SJSA1 (cell line): Measurements from ENCODE around the gene ST6GALNAC3. TPM values are rescaled to one million over a fixed set of nuclear protein-coding genes. Genes with fewer than 3 reads are reported as not detected.

Source experiments
- DNase-seq, 2 experiments: peaks; one replicate each; pipeline ENCODE4 v3.0.0-alpha.2; 2015 to 2020; ENCODE audit warnings: low spot score in 2 of 2, low read depth in 1 of 2
- H3K27ac ChIP-seq: fragments of 250-450 bp; sonication (Bioruptor Pico); 2 replicates; pipeline ENCODE4 v1.5.1; 2020; ENCODE audit warnings: mild to moderate bottlenecking, moderate library complexity
- H3K27me3 ChIP-seq: fragments of 250-450 bp; sonication (Bioruptor Pico); replicated peaks from 2 replicates; pipeline ENCODE4 v1.5.1; 2020; ENCODE audit warnings: mild to moderate bottlenecking, moderate library complexity
- H3K36me3 ChIP-seq: fragments of 250-450 bp; sonication (Bioruptor Pico); 2 replicates; pipeline ENCODE4 v1.5.1; 2020; ENCODE audit warnings: mild to moderate bottlenecking
- H3K4me1 ChIP-seq: fragments of 250-450 bp; sonication (Bioruptor Pico); replicated peaks from 2 replicates; pipeline ENCODE4 v1.6.1; 2021; ENCODE audit warnings: mild to moderate bottlenecking
- H3K4me3 ChIP-seq: fragments of 250-450 bp; sonication (Bioruptor Pico); 2 replicates; pipeline ENCODE4 v1.5.1; 2020; ENCODE audit warnings: mild to moderate bottlenecking
- H3K9me3 ChIP-seq: fragments of 250-450 bp; sonication (Bioruptor Pico); replicated peaks from 2 replicates; pipeline ENCODE4 v1.5.1; 2020; ENCODE audit warnings: mild to moderate bottlenecking
- total RNA-seq: library from RNA; depleted of rRNA; stranded (reverse); fragments of >200 nt; shearing (Covaris generic); gene quantifications from 2 replicates; pipeline ENCODE4 v1.2.3, GENCODE V29; 2014

ST6GALNAC3 gene
- total RNA-seq, 1 experiment from 2014 or later = 5.1 TPM

DNA sequence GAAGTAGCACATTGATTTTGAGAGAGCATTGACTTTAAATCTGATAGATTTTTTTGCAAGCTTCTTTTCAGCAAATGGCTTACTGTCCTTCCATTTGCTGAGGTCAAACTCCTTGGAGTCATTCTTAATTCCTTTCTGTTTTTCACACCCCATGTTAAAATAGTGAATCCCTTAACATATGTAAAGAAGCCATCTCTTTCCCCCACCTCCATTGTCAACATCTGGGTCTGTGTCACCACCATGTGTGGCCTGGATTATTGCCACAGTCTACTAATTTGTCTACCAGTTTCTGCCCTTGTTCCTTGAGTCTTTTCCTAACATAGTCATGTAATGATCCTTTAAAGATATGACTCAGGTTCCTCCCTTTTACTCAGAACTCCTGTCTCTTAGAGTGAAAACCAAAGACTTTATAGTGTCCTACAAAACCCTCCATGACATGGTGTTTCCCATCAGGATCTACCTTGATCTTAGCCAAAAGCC is 104.7 kb downstream of the ST6GALNAC3 start:
- no peak for DNase-seq
- Histone ChIP-seq H3K9me3 (no peaks in the 10 kb centered on the region), H3K36me3 (no peaks in the 10 kb centered on the region), H3K27ac (no peak overlapping the region), H3K4me3 (no peak overlapping the region), H3K27me3 (no peaks in the 10 kb centered on the region), H3K4me1 (no peaks in the 10 kb centered on the region)

DNA sequence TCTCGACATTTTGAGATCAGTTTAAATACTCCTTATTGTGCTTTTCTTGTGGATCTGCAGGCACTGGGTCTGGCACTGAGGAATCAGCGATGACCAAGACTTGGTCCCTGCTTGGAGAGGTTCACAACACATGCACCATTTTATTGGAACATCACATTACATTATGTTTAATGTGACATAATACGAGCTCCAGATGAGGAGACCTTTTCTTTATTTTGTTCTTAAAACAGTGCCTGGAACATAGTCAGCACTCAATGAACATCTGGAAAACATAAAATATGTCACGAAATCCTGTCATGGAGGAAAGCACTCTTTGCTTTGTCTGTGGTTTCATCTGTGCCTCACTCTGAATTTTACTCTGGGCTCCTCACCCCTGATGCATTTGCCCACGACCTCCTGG is 110.7 kb downstream of the ST6GALNAC3 start:
- Histone ChIP-seq H3K4me3 (no peak overlapping the region), H3K27ac (no peak overlapping the region), H3K4me1 (no peaks in the 10 kb centered on the region), H3K36me3 (no peaks in the 10 kb centered on the region), H3K27me3 (no peaks in the 10 kb centered on the region), H3K9me3 (no peaks in the 10 kb centered on the region)
- no peak for DNase-seq

DNA sequence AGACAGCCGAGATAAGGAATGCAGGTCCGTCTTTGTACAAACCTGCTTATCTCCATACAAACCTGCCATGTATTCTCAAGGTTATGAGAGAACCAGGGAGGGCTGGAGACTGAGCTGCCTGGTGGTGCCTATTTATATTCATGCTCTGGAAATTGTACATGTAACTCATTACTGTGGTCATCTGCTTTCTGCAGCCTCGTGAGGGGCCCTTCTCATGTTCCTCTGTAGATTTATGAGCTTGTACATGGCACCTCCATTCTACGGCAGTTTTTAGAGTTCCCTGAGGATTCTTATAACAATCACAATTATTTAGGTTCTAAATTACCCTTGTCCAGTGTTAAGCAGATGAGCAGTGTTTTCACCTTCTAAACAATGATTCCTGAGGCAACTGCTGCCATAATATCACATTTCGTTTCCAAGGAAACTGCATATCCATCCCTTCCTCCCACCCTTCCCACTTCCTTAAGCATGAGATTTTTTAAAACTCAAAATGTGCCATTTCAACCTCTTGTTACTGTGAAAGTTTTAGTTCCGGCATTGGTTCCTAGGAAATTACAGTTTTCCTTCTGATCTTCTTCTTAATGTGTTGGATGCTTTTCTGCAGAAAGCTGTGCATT is 112.1 kb downstream of the ST6GALNAC3 start:
- H3K27me3 ChIP-seq = no peaks in the 10 kb centered on the region
- no peak for DNase-seq
- no peak overlapping the region for H3K27ac ChIP-seq

DNA sequence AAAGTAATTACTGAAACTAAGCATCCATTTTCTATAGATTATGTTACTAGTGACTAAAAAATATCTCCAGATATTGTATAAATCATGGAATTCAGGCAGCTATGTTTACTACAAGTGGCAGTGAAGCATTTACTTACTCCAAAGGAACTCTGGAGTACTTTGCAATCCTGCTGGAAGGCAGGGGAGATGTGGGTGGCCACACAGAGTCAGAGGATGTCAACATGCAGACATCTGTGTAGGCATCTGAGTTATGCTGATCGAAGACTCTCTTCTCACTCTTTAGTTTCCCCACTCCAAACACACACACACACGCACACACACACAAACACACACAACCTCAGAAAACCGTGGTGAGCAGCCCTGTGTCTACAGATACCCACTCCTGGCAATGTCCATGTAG is 112.9 kb downstream of the ST6GALNAC3 start:
- no peaks in the 10 kb centered on the region for H3K9me3 ChIP-seq
- no peaks in the 10 kb centered on the region for H3K36me3 ChIP-seq
- H3K27ac ChIP-seq = no peak overlapping the region
- H3K4me3 ChIP-seq = no peak overlapping the region
- no peaks in the 10 kb centered on the region for H3K27me3 ChIP-seq
- no peaks in the 10 kb centered on the region for H3K4me1 ChIP-seq
- no peak for DNase-seq

More for the DNA sequence above, 112.1 kb downstream of the ST6GALNAC3 start:
- no peak overlapping the region for H3K4me3 ChIP-seq
- H3K36me3 ChIP-seq = no peaks in the 10 kb centered on the region
- no peaks in the 10 kb centered on the region for H3K4me1 ChIP-seq
- no peaks in the 10 kb centered on the region for H3K9me3 ChIP-seq

DNA sequence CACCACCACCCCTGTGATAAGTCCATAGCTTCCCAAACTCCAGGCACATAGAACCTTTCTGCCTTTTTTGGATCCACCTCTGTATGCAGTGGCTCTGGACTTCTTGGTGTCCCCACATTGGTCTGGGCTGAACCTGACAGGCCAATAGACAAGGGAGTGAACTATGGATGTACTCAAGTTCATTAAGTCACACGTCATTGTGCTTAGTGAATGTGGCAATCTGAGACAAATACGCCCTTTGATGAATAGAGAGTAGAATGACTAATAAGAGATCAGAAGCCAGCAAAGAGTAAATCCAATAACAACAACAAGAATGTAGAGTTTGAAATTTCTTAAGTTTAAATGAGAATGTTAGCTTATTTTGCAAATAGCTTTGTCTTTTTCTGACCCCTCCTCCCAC is 114.8 kb downstream of the ST6GALNAC3 start:
- no peak overlapping the region for H3K4me3 ChIP-seq
- H3K4me1 ChIP-seq = no peaks in the 10 kb centered on the region
- no peaks in the 10 kb centered on the region for H3K27me3 ChIP-seq
- no peaks in the 10 kb centered on the region for H3K9me3 ChIP-seq
- no peaks in the 10 kb centered on the region for H3K36me3 ChIP-seq
- no peak for DNase-seq
- no peak overlapping the region for H3K27ac ChIP-seq

DNA sequence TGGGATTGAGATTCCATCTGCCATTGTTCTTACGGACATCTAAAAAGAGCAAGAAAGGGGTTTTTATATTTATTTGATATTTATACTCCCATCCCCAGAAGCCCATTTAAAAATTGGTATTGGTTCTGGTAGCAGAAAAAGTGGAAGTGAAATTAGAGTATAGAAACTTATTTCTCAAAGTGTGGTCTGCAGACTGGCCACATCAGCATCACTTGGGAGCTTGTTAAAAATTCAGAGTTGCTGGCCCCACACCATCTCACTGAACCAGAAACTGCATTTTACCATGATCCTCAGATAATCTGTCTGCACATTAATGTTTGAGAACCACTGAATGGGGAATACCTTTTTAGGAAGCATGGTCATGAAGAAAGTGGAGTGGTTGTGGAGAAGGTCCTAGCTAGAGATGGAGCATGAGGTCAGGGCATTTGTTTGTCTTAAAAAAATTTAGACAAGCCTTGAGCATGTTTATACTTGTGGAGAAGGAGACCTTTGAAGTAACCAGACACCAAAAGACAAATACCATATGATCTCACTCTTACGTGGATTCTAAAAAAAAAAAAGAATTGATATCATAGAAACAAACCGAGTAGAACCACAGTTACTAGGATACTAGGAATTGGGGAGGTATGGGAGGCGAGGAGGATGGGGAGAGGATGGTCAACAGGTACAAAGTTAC is 116.3 kb downstream of the ST6GALNAC3 start:
- no peak overlapping the region for H3K4me3 ChIP-seq
- H3K9me3 ChIP-seq = no peaks in the 10 kb centered on the region
- no peak for DNase-seq
- H3K36me3 ChIP-seq = no peaks in the 10 kb centered on the region
- no peaks in the 10 kb centered on the region for H3K27me3 ChIP-seq
- no peaks in the 10 kb centered on the region for H3K4me1 ChIP-seq
- no peak overlapping the region for H3K27ac ChIP-seq

DNA sequence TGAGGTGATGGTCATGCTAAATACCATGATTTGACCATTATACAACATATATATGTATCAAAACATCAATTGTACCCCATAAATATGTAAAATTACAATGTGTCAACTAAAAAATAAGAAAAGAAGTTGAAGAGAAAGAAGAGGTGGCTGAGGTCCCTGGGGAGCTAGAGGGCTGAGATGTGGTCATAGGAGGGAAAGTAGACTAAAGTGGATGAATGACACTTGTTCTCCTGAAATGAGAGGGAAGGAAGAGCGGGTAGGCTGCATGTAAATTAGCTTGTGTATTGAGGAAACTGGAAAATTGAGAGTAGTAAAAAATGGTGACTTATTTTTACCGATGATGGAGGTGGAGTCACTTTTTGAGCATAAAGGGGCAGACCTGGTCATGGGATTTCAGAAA is 117.0 kb downstream of the ST6GALNAC3 start:
- H3K27ac ChIP-seq = no peak overlapping the region
- no peaks in the 10 kb centered on the region for H3K27me3 ChIP-seq
- no peaks in the 10 kb centered on the region for H3K36me3 ChIP-seq
- DNase-seq = no peak
- H3K4me1 ChIP-seq = no peaks in the 10 kb centered on the region
- H3K4me3 ChIP-seq = no peak overlapping the region
- no peaks in the 10 kb centered on the region for H3K9me3 ChIP-seq

DNA sequence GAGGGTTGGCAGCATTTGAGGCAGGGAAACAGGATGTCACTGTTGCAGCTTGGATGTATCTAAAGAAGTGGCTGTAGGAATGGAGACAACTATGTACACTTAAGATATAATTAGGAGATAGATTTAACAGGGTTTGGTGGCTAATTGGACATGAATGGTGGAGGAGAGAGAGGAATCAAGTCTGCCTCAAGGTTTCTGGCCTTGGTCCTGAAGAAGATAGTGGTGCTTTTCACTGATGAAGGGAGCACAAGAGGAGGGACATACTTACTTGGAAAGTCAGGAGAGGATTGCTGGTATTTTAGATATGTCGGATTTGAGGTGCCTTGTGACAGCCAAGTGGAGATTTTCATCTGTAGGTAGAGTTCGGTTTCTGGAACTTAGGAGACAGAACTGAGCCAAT is 123.9 kb downstream of the ST6GALNAC3 start:
- no peaks in the 10 kb centered on the region for H3K9me3 ChIP-seq
- no peak for DNase-seq
- H3K36me3 ChIP-seq = no peaks in the 10 kb centered on the region
- H3K27ac ChIP-seq = no peak overlapping the region
- H3K4me3 ChIP-seq = no peak overlapping the region
- no peaks in the 10 kb centered on the region for H3K27me3 ChIP-seq
- H3K4me1 ChIP-seq = no peaks in the 10 kb centered on the region

DNA sequence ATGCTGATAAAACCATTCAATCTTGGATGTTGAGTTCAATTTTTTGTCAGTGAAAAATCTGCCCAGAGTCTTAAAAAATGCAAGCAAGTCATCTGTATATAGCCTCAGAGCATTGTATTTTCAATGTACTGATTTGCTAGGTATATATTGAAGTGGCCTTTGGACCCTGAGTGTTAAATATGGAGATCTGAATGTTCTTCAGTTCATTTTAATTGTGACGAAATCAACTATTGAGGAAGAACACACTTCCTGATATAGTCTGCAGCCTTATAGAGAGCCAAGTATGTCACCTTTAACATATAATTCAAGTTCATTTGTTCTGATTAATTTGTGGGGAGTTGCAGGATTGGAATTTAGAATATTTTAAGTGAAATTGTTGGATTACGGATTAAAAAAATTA is 128.1 kb downstream of the ST6GALNAC3 start:
- Histone ChIP-seq H3K4me1 (no peaks in the 10 kb centered on the region), H3K9me3 (no peaks in the 10 kb centered on the region), H3K27me3 (no peaks in the 10 kb centered on the region), H3K4me3 (no peak overlapping the region), H3K27ac (no peak overlapping the region), H3K36me3 (no peaks in the 10 kb centered on the region)
- DNase-seq = no peak

DNA sequence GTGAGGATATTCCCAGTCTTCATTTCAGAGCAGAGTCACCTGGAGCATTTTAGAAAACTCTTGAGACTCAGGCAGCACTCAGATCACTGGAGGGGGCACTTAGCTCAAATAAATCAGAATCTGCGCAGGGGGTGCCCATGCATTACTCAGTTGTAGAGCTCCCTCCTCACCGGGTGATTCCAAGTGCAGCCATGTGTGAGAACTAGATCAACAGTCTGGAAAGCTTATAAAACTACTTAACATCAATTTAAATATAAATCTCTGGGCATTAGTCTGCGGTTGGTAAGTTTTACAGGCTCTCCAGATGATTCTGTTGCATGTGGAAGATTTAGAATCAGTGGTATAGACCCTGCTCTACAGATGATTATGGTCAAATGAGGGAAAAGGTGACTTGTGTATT is 128.6 kb downstream of the ST6GALNAC3 start:
- Histone ChIP-seq H3K27ac (no peak overlapping the region), H3K4me3 (no peak overlapping the region), H3K9me3 (no peaks in the 10 kb centered on the region), H3K4me1 (no peaks in the 10 kb centered on the region), H3K36me3 (no peaks in the 10 kb centered on the region), H3K27me3 (no peaks in the 10 kb centered on the region)
- no peak for DNase-seq

DNA sequence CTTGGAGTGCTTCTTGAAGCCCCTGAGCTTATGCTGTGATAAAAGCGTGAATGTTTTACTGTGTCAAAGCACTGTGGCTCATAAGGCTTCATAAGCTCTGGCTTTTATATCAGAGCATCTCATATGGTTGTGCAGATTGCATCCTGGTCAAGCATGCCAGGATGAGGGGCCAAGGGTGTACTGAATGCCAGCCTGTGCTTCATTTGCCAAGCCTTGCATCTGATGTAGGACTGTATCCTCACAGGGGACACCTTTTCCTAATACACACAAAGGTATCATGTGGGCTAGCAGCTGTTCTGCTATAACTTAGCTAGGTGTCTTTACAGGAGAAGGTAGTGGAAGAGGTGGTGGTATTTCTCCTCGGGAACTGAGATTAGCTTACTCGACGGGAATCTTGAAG is 134.7 kb downstream of the ST6GALNAC3 start:
- Histone ChIP-seq H3K4me3 (no peak overlapping the region), H3K27me3 (no peaks in the 10 kb centered on the region), H3K9me3 (no peaks in the 10 kb centered on the region), H3K4me1 (no peaks in the 10 kb centered on the region), H3K36me3 (no peaks in the 10 kb centered on the region), H3K27ac (no peak overlapping the region)
- no peak for DNase-seq

DNA sequence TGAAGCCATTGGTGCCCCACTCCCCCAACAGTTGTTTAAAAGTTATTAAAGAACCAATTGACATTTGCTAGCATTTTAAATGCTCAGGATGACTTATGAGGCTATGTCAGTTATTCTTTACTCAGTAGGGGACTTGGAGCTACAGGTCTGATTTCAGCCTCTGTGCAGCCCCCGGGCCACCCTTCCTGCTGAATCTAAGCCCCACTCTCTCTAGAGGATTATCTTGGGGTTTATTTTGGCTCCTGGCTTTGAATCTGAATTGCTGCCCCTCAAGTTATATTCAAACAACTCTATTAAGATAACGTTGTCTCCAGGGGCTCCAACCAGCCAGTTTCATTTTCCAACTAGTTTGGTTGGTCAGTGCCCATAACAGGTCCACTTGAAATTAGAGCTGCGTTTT is 135.1 kb downstream of the ST6GALNAC3 start:
- no peaks in the 10 kb centered on the region for H3K27me3 ChIP-seq

DNA sequence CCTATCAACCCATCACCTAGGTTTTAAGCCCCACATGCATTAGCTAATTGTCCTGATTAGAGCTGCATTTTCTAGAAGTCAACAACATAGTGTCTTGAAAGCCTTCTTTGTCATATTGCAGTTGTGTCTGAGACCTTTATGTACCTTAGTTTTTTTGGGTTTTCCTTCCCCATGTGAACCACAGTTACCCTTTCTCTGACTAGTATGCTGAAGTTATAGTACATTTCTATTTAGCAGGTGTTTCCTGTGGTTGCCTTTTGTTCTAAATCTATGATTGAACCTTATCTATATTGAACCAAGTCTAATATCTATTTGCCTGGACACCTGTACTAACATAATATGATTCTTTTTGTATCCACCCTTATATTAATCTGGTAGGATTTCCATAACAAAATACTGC is 135.6 kb downstream of the ST6GALNAC3 start:
- Histone ChIP-seq H3K4me3 (no peak overlapping the region), H3K27me3 (no peaks in the 10 kb centered on the region), H3K4me1 (no peaks in the 10 kb centered on the region), H3K9me3 (no peaks in the 10 kb centered on the region), H3K36me3 (no peaks in the 10 kb centered on the region), H3K27ac (no peak overlapping the region)
- DNase-seq = no peak

More for the DNA sequence above, 135.1 kb downstream of the ST6GALNAC3 start:
- no peak overlapping the region for H3K27ac ChIP-seq
- DNase-seq = no peak
- no peaks in the 10 kb centered on the region for H3K4me1 ChIP-seq
- no peaks in the 10 kb centered on the region for H3K9me3 ChIP-seq
- H3K4me3 ChIP-seq = no peak overlapping the region
- H3K36me3 ChIP-seq = no peaks in the 10 kb centered on the region

DNA sequence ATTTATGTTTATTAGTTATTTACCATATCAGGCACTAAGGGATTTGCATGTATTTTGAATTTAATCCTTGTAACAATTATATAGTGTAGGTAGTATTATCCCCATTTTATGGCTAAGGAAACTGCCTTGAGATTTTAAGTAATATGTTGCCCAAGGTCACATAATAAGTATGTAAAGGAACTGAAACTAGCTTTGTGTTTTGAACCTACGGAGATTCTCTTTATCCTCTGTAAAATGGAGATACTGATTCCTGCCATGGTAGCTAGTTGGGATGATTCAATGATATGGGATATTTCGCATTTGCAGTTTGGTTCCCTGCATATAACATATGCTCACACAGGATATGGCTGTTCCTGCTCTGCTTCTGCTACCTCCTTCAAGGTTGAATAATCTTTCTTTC is 144.3 kb downstream of the ST6GALNAC3 start:
- Histone ChIP-seq H3K4me1 (no peaks in the 10 kb centered on the region), H3K36me3 (no peaks in the 10 kb centered on the region), H3K4me3 (no peak overlapping the region), H3K27me3 (no peaks in the 10 kb centered on the region), H3K9me3 (no peaks in the 10 kb centered on the region), H3K27ac (no peak overlapping the region)
- DNase-seq = no peak
